Femur (tissue), 1 donor: Measurements from ENCODE around the gene FOXS1.
A peak's percentile ranks its signal among the peaks of the same experiment; 100 is the strongest.

Experiments used
- DNase-seq: peaks from one replicate; pipeline ENCODE4 v3.0.0-alpha.2; 2017

FOXS1 gene

GRCh38 chr20:31845300-31845863 is at the start of gene FOXS1:
Gene FOXS1 (minus strand): TSS chr20:31845604. CDS start chr20:31845542, 62 bp downstream.
- peak; percentile 68 for DNase-seq

GRCh38 chr20:31890646-31891045 is 45.2 kb upstream of the FOXS1 start:
- no peak for DNase-seq

- DNase-seq: no peak
These were observed 38.4 kb upstream of the FOXS1 start for GRCh38 chr20:31883829-31884228.

GRCh38 chr20:31881945-31882344 is 36.5 kb upstream of the FOXS1 start:
- no peak for DNase-seq

GRCh38 chr20:31879143-31879987 is 34.0 kb upstream of the FOXS1 start:
- peak; percentile 93 for DNase-seq

GRCh38 chr20:31877684-31878083 is 32.3 kb upstream of the FOXS1 start:
- DNase-seq: no peak

- DNase-seq: no peak
These were observed 30.3 kb upstream of the FOXS1 start for GRCh38 chr20:31875671-31876070.

GRCh38 chr20:31872406-31872805 is 27.0 kb upstream of the FOXS1 start:
- no peak for DNase-seq

- no peak for DNase-seq
These were observed 26.2 kb upstream of the FOXS1 start for GRCh38 chr20:31871618-31871954.

GRCh38 chr20:31870726-31871617 is 25.6 kb upstream of the FOXS1 start:
- no peak for DNase-seq

- peak; percentile 48 for DNase-seq
These were observed 24.7 kb upstream of the FOXS1 start, which contains the start of the genes DUSP15 and TTLL9 for GRCh38 chr20:31869942-31870725. Gene DUSP15 (minus strand): TSS chr20:31870527. CDS start chr20:31870337, 190 bp downstream. Gene TTLL9 (plus strand): TSS chr20:31870634. CDS start chr20:31871127, 493 bp downstream.

GRCh38 chr20:31869673-31869941 is 24.2 kb upstream of the FOXS1 start:
- no peak for DNase-seq

- peak; percentile 22 for DNase-seq
These were observed 23.7 kb upstream of the FOXS1 start for GRCh38 chr20:31868853-31869672.

GRCh38 chr20:31866221-31866620 is 20.8 kb upstream of the FOXS1 start:
- no peak for DNase-seq

GRCh38 chr20:31864521-31865400 is 19.4 kb upstream of the FOXS1 start:
- DNase-seq: peak; percentile 11

GRCh38 chr20:31863296-31864085 is 18.1 kb upstream of the FOXS1 start:
- peak; percentile 13 for DNase-seq

- DNase-seq: peak; percentile 16
These were observed 17.1 kb upstream of the FOXS1 start for GRCh38 chr20:31862506-31862905.

GRCh38 chr20:31862157-31862470 is 16.7 kb upstream of the FOXS1 start:
- no peak for DNase-seq

- DNase-seq: peak; percentile 83
These were observed 16.2 kb upstream of the FOXS1 start for GRCh38 chr20:31861385-31862156.

- no peak for DNase-seq
These were observed 15.7 kb upstream of the FOXS1 start for GRCh38 chr20:31861135-31861384.
